BLaER1 treated with 17β-estradiol and CSF1 and Interleukin-3, amounts not matched to agents 10 nM and 100 nM (cell line): Measurements from ENCODE around the gene ME3.
A peak's percentile ranks its signal among the peaks of the same experiment; 100 is the strongest.

Experiments used
- H3K27ac ChIP-seq, 11 experiments: shearing (Covaris generic); formaldehyde crosslinking; 2 replicates each; pipeline ENCODE4 v1.8.1; 2022
- H3K27me3 ChIP-seq, 11 experiments: shearing (Covaris generic); formaldehyde crosslinking; 2 replicates each; pipeline ENCODE4 v1.8.1; 2022
- H3K36me3 ChIP-seq, 11 experiments: shearing (Covaris generic); formaldehyde crosslinking; 2 replicates each; pipeline ENCODE4 v1.8.1; 2022
- H3K4me1 ChIP-seq, 10 experiments: shearing (Covaris generic); formaldehyde crosslinking; 2 replicates each; pipeline ENCODE4 v1.8.1; 2022
- H3K4me2 ChIP-seq, 11 experiments: shearing (Covaris generic); formaldehyde crosslinking; 2 replicates each; pipeline ENCODE4 v1.8.1; 2022
- H3K4me3 ChIP-seq, 10 experiments: shearing (Covaris generic); formaldehyde crosslinking; 2 replicates each; pipeline ENCODE4 v1.8.1; 2022
- H3K9ac ChIP-seq, 11 experiments: shearing (Covaris generic); formaldehyde crosslinking; 2 replicates each; pipeline ENCODE4 v1.8.1; 2022
- H3K9me3 ChIP-seq, 11 experiments: shearing (Covaris generic); formaldehyde crosslinking; replicated peaks in 1 of 11; 2 replicates each; pipeline ENCODE4 v1.8.1; 2022
- H4K20me1 ChIP-seq, 11 experiments: shearing (Covaris generic); formaldehyde crosslinking; 2 replicates each; pipeline ENCODE4 v1.8.1; 2022
- Cebpa-rat ChIP-seq, 11 experiments: shearing (Covaris generic); IDR thresholded peaks; 2 replicates each; pipeline ENCODE4 v1.8.1; 2022

ME3 gene

GRCh38 chr11:86464509-86465221 lies 207.8 kb downstream of the ME3 start:
- Histone ChIP-seq H3K4me2 (no peak overlapping the region), H3K9ac (no peak overlapping the region), H3K4me3 (no peak overlapping the region), H4K20me1 (no peaks in the 10 kb centered on the region), H3K9me3 (no peaks in the 10 kb centered on the region), H3K27ac (no peak overlapping the region), H3K36me3 (no peaks in the 10 kb centered on the region), H3K27me3 (no peaks in the 10 kb centered on the region), H3K4me1 (peaks cover 13 to 29% (median 21%) of the 10 kb centered on the region in 10 experiments)
- no peak for TF ChIP-seq Cebpa-rat (IDR thresholded peaks at IDR 0.05)

- H3K36me3 ChIP-seq, result no peaks in the 10 kb centered on the region
- H3K27ac ChIP-seq, result no peak overlapping the region
- TF ChIP-seq Cebpa-rat (IDR thresholded peaks at IDR 0.05), result no peak
- H3K27me3 ChIP-seq, result no peaks in the 10 kb centered on the region
- H3K9me3 ChIP-seq, result no peaks in the 10 kb centered on the region
- H4K20me1 ChIP-seq, result no peaks in the 10 kb centered on the region
- H3K4me1 ChIP-seq, result peaks cover 13 to 29% (median 21%) of the 10 kb centered on the region in 10 experiments
- no peak overlapping the region for H3K4me3 ChIP-seq
- H3K9ac ChIP-seq, result no peak overlapping the region
- H3K4me2 ChIP-seq, result no peak overlapping the region
Observed at GRCh38 chr11:86463955-86464354, 208.5 kb downstream of the ME3 start.

- peaks cover 13 to 29% (median 21%) of the 10 kb centered on the region in 10 experiments for H3K4me1 ChIP-seq
- no peak overlapping the region for H3K9ac ChIP-seq
- no peaks in the 10 kb centered on the region for H3K27me3 ChIP-seq
- no peaks in the 10 kb centered on the region for H4K20me1 ChIP-seq
- H3K4me2 ChIP-seq, result peak overlapping the region in 6 of 11 experiments; percentile 2 to 34 (median 12); a peak in 4 of 22 replicates
- H3K36me3 ChIP-seq, result no peaks in the 10 kb centered on the region
- no peak for TF ChIP-seq Cebpa-rat (IDR thresholded peaks at IDR 0.05)
- no peaks in the 10 kb centered on the region for H3K9me3 ChIP-seq
- H3K27ac ChIP-seq, result no peak overlapping the region
- H3K4me3 ChIP-seq, result no peak overlapping the region
Observed at GRCh38 chr11:86463120-86463519, 209.3 kb downstream of the ME3 start.

GRCh38 chr11:86461892-86462291 lies 210.5 kb downstream of the ME3 start:
- Histone ChIP-seq H3K4me1 (peaks cover 13 to 29% (median 21%) of the 10 kb centered on the region in 10 experiments), H4K20me1 (no peaks in the 10 kb centered on the region), H3K9ac (no peak overlapping the region), H3K27me3 (no peaks in the 10 kb centered on the region), H3K9me3 (no peaks in the 10 kb centered on the region), H3K4me3 (no peak overlapping the region), H3K36me3 (no peaks in the 10 kb centered on the region), H3K27ac (no peak overlapping the region), H3K4me2 (peak overlapping the region in 10 of 11 experiments; percentile 5 to 66 (median 52); a peak in 16 of 22 replicates)
- TF ChIP-seq Cebpa-rat (IDR thresholded peaks at IDR 0.05), result no peak

- Histone ChIP-seq H3K4me2 (peak overlapping the region in 10 of 11 experiments; percentile 27 to 66 (median 52); a peak in 18 of 22 replicates), H3K36me3 (no peaks in the 10 kb centered on the region), H3K9ac (no peak overlapping the region), H4K20me1 (no peaks in the 10 kb centered on the region), H3K27ac (no peak overlapping the region; a peak in 1 of 22 replicates), H3K27me3 (no peaks in the 10 kb centered on the region), H3K9me3 (no peaks in the 10 kb centered on the region), H3K4me3 (no peak overlapping the region), H3K4me1 (peaks cover 13 to 29% (median 21%) of the 10 kb centered on the region in 10 experiments)
- no peak for TF ChIP-seq Cebpa-rat (IDR thresholded peaks at IDR 0.05)
Observed at GRCh38 chr11:86460461-86461385, 211.7 kb downstream of the ME3 start.

GRCh38 chr11:86459682-86460460 lies 212.5 kb downstream of the ME3 start:
- Histone ChIP-seq H4K20me1 (no peaks in the 10 kb centered on the region), H3K4me3 (no peak overlapping the region), H3K4me1 (peaks cover 13 to 29% (median 21%) of the 10 kb centered on the region in 10 experiments), H3K9me3 (no peaks in the 10 kb centered on the region), H3K27ac (no peak overlapping the region; a peak in 1 of 22 replicates), H3K4me2 (peak overlapping the region in 8 of 11 experiments; percentile 37 to 66 (median 57); a peak in 11 of 22 replicates), H3K27me3 (no peaks in the 10 kb centered on the region), H3K36me3 (no peaks in the 10 kb centered on the region), H3K9ac (no peak overlapping the region)
- TF ChIP-seq Cebpa-rat (IDR thresholded peaks at IDR 0.05), result no peak

- Histone ChIP-seq H3K4me2 (no peak overlapping the region), H3K4me3 (no peak overlapping the region), H3K9me3 (no peaks in the 10 kb centered on the region), H3K27me3 (no peaks in the 10 kb centered on the region), H3K27ac (no peak overlapping the region), H3K4me1 (peaks cover 13 to 29% (median 21%) of the 10 kb centered on the region in 10 experiments), H3K9ac (no peak overlapping the region), H3K36me3 (no peaks in the 10 kb centered on the region), H4K20me1 (no peaks in the 10 kb centered on the region)
- TF ChIP-seq Cebpa-rat (IDR thresholded peaks at IDR 0.05), result no peak
Observed at GRCh38 chr11:86459002-86459385, 213.4 kb downstream of the ME3 start.

GRCh38 chr11:86458294-86459001 lies 214.0 kb downstream of the ME3 start:
- Histone ChIP-seq H3K9me3 (no peaks in the 10 kb centered on the region), H3K36me3 (no peaks in the 10 kb centered on the region), H3K4me3 (no peak overlapping the region), H3K27ac (no peak overlapping the region), H3K4me2 (no peak overlapping the region), H3K9ac (no peak overlapping the region), H4K20me1 (no peaks in the 10 kb centered on the region), H3K27me3 (no peaks in the 10 kb centered on the region), H3K4me1 (peaks cover 13 to 29% (median 21%) of the 10 kb centered on the region in 10 experiments)
- TF ChIP-seq Cebpa-rat (IDR thresholded peaks at IDR 0.05), result no peak
